Measurements from ENCODE around the gene AFF1. TPM values are rescaled to one million over a fixed set of nuclear protein-coding genes. Genes with fewer than 3 reads are reported as not detected.
"Not testable (repeated sequence)": the region's sequence is repeated elsewhere in the genome, so short reads cannot be mapped to it uniquely, and the experiment has no call there.

AFF1 gene
- total and polyA plus RNA-seq, 5 experiments from 2014 or later: 9.0 to 55.8 (median 13.7) TPM

DNA sequence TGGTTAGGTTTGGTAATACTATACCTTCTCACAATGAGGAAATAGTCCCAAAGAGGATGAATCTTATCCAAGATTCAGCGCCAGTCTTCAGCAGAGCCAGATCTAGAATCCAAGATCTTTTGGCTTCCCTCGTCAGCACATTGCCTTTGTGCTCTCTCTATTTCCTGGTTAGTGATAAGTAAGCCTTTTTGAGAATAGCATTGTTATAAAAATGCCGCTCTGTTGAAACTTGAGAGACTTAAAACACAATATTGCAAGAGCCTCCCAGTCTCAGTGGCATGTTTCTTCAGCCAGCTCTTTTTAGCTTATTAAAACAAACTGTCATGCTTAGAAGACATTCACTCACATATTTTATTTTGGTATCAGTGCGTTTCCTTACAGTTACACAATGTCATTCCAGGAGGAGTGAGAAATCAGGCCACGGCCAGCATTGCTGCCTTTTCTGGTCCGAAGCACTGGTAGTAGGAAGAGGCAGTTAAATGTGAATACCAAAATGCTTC lies 144.2 kb downstream of the AFF1 start:
- H3K27ac Mint-ChIP-seq: no peak overlapping the region
- DNase-seq (no peak), ATAC-seq (no peak)
- H3K36me3 Mint-ChIP-seq: peaks cover 0 to 7% (median 4%) of the 10 kb centered on the region in 3 donors
- no peaks in the 10 kb centered on the region for H3K27me3 Mint-ChIP-seq
- POLR2A ChIA-PET: interaction anchor here (1.9 kb wide), 1 partner anchor 143 kb away, joined by 4 read pairs; no protein-coding TSS in a partner anchor
- H3K9me3 Mint-ChIP-seq: no peaks in the 10 kb centered on the region
- no peak overlapping the region for H3K4me3 Mint-ChIP-seq
- H3K4me1 Mint-ChIP-seq: peaks cover 9 to 59% (median 40%) of the 10 kb centered on the region in 4 donors

DNA sequence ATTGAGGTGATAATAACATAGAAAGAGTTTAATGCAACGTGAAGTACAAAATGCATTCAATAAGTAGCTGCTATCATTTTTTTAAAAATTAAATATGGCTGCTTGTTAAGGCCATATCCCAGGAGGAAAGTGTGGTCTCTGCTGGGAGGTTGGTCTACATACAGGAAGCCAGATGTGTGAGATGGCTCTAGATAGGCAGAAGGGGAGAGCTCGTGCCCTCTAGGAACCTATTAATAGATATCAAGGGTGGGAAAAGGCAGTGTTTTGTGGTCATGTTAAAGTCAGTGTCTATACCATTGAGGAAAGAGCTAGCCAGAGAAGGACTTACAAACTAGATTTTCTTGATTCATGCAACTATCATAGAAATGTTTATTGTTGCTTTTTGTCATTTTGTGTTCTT lies 145.2 kb downstream of the AFF1 start:
- Mint-ChIP-seq H3K4me1 (peaks cover 9 to 51% (median 41%) of the 10 kb centered on the region in 4 donors), H3K4me3 (no peak overlapping the region), H3K27ac (peak overlapping the region in 2 of 10 donors; percentile 3 to 35), H3K27me3 (no peaks in the 10 kb centered on the region), H3K9me3 (no peaks in the 10 kb centered on the region), H3K36me3 (peaks cover 0 to 14% (median 7%) of the 10 kb centered on the region in 3 donors)
- ATAC-seq (no peak), DNase-seq (no peak)
- POLR2A ChIA-PET: interaction anchor here (1.9 kb wide), 1 partner anchor 144 kb away, joined by 4 read pairs; no protein-coding TSS in a partner anchor

DNA sequence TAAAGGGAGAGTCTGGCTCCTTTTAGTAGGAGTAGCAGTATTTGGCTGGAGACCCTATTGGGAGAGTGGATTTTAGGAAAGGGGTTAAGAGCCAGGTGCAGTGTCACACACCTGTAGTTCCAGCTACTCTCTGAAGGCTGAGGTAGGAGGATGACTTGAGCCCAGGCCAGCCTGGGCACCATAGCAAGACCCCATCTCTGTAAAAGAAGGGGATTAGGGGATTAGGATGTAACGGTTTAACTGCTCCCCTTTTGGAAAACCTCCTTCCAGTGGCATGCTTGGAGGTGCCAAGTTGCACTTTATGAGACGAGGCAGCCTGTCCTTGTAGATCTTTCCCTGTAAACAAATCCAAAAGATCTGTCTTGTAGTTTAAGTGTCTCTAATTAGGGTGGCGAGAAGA lies 145.7 kb downstream of the AFF1 start:
- peaks cover 0 to 14% (median 7%) of the 10 kb centered on the region in 3 donors for H3K36me3 Mint-ChIP-seq
- ATAC-seq (no peak), DNase-seq (no peak)
- H3K9me3 Mint-ChIP-seq: no peaks in the 10 kb centered on the region
- H3K4me1 Mint-ChIP-seq: peaks cover 9 to 49% (median 38%) of the 10 kb centered on the region in 4 donors
- POLR2A ChIA-PET: interaction anchor here (0.6 kb wide), 1 partner anchor 8 kb away, joined by 4 read pairs; no protein-coding TSS in a partner anchor
- H3K4me3 Mint-ChIP-seq: no peak overlapping the region
- no peaks in the 10 kb centered on the region for H3K27me3 Mint-ChIP-seq
- H3K27ac Mint-ChIP-seq: peak overlapping the region in 1 of 10 donors; percentile 41

DNA sequence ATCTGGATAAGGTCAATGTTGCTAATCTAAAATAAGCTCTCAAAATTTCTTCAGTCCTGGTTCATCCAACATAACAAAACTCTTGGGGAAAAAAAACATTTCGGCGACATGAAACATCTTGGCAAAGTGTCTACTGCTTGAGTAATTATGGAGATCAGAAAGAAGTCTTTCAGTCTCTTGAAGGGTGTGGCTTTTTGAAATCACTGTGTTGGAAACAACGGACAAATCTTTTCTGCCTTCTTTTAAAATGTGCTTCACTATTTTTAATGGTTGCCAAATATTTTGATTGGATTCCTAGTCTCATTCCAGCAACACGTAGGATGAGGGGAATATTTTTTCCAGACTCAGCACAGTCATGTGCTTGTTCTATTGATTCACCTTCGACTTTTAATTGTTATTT lies 147.0 kb downstream of the AFF1 start:
- no peaks in the 10 kb centered on the region for H3K27me3 Mint-ChIP-seq
- ATAC-seq (no peak), DNase-seq (no peak)
- POLR2A ChIA-PET: no interaction called here
- H3K27ac Mint-ChIP-seq: no peak overlapping the region
- H3K4me1 Mint-ChIP-seq: peaks cover 9 to 47% (median 36%) of the 10 kb centered on the region in 4 donors
- H3K9me3 Mint-ChIP-seq: no peaks in the 10 kb centered on the region
- H3K36me3 Mint-ChIP-seq: peaks cover 0 to 25% (median 7%) of the 10 kb centered on the region in 3 donors
- no peak overlapping the region for H3K4me3 Mint-ChIP-seq

DNA sequence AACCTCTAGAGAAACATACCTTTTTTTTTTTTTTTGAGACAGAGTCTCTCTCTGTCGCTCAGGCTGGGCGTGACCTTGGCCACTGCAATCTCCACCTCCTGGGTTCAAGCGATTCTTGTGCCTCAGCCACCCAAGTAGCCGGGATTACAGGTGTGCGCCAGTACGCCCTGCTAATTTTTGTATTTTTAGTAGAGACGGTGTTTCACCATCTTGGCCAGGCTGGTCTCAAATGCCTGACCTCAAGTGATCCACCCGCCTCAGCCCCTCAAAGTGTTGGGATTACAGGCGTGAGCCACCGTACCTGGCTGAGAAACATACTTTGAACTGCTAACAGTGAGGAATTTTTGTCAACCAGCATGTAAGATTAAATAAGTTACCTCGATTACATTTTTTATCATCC lies 150.9 kb downstream of the AFF1 start:
- H3K4me3 Mint-ChIP-seq, H3K27ac Mint-ChIP-seq, DNase-seq, POLR2A ChIA-PET, H3K9me3 Mint-ChIP-seq, H3K27me3 Mint-ChIP-seq, ATAC-seq: not testable (repeated sequence)
- Mint-ChIP-seq H3K4me1 (peaks cover 6 to 26% (median 16%) of the 10 kb centered on the region in 4 donors), H3K36me3 (peaks cover 0 to 37% (median 9%) of the 10 kb centered on the region in 3 donors)

DNA sequence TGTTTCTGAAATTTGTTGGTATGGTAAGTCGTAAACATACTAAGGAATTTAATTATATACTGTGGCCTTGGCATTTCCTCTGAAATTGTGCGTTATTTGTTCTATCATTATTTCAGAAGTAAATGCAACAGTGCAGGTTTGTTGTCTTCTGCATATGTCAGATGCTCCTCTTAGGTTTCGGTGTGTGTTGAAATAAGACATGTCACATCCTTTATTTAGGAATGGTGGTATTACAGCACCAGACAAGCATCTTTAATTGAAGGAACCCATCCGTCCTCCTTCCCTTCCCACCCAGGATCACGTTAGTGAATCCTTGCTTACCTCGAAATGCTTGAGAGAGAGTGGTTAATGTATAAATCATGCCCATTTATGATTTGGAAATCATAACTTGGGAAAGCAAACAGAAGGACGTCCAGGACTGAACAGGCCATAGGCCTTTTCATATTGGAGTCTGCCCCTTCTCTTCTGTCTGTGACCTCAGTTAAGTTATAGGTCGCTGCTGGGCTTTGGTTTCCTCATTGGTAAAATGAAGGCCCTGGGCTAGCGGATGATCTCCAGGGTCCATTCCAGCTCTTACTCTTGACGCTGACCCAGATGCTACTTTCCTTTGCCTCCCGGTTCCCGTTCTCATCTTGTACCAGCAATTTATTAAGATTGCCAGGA lies 151.5 kb downstream of the AFF1 start:
- Mint-ChIP-seq H3K4me3 (no peak overlapping the region), H3K4me1 (peaks cover 5 to 25% (median 12%) of the 10 kb centered on the region in 4 donors), H3K27me3 (no peaks in the 10 kb centered on the region), H3K9me3 (no peaks in the 10 kb centered on the region), H3K27ac (peak overlapping the region in 1 of 10 donors; percentile 49), H3K36me3 (peaks cover 0 to 38% (median 8%) of the 10 kb centered on the region in 3 donors)
- no peak for ATAC-seq
- POLR2A ChIA-PET: no interaction called here
- no peak for DNase-seq

DNA sequence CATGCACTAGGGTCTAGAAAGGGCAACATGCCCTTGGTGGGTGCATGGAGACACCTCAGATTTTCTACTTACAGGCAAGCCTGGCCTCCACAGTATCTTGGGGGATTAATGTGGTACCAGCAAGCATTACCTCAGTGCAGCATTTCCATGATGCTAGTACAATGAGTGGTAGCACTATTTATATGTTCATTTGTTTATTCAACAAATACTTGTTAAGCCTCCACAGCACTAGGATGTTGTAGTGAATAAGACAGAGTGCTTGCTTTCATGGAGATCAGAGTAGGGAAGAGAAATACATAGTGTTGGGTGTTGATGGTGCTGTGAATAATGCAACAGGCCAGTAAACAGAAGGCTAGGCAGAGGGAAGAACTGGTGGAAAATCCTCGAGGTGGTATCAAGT lies 152.2 kb downstream of the AFF1 start:
- Mint-ChIP-seq H3K9me3 (no peaks in the 10 kb centered on the region), H3K4me1 (peaks cover 5 to 18% (median 9%) of the 10 kb centered on the region in 4 donors), H3K36me3 (peaks cover 0 to 37% (median 5%) of the 10 kb centered on the region in 3 donors), H3K4me3 (no peak overlapping the region), H3K27me3 (no peaks in the 10 kb centered on the region), H3K27ac (peak overlapping the region in 6 of 10 donors; percentile 1 to 70 (median 48))
- POLR2A ChIA-PET: no interaction called here
- DNase-seq (no peak), ATAC-seq (no peak)

DNA sequence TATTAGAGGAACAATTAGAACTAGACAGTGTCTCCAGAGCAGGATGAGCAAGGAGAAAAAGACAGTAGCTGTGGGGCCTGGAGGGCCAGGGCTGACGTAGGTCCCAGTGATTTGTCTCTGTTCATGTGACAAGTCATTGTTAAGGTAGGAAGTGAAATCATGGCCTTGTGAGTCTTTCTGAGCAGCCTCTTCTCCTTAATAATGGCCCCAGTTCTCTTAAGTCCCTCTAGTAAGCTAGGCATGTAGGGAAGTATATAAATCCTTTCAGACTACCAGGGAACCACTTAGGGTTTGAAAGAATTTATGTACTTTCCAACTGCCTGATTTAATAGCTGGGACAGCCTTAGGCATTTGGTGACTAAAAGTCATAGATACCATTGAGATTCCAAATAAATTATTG lies 152.6 kb downstream of the AFF1 start:
- Mint-ChIP-seq H3K4me3 (no peak overlapping the region), H3K27ac (peak overlapping the region in 6 of 10 donors; percentile 5 to 70 (median 48)), H3K27me3 (no peaks in the 10 kb centered on the region), H3K4me1 (peaks cover 5 to 18% (median 9%) of the 10 kb centered on the region in 4 donors), H3K9me3 (no peaks in the 10 kb centered on the region), H3K36me3 (peaks cover 0 to 38% (median 5%) of the 10 kb centered on the region in 3 donors)
- POLR2A ChIA-PET: no interaction called here
- ATAC-seq: no peak
- DNase-seq: no peak

DNA sequence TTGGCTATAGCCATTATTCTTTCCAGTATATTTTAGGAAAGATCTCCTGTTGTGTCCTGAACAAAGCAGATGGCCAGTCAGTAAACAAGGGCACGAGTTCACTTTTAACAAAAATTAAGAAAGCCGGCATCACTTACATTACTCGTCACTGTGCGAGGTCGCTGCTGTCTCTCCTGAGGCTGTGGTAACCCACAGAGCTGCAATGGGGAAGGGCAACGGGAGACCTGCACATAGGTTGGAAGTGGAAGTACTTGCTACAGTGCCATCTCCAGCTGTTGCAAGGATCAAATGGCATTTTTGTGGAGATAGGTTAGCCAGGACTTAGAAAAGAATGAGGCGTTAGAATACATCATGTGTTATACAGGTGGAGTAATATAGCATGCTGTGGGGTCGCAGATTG lies 153.4 kb downstream of the AFF1 start:
- Mint-ChIP-seq H3K9me3 (no peaks in the 10 kb centered on the region), H3K27ac (peak overlapping the region in 4 of 10 donors; percentile 6 to 32 (median 12))
- POLR2A ChIA-PET: no interaction called here

DNA sequence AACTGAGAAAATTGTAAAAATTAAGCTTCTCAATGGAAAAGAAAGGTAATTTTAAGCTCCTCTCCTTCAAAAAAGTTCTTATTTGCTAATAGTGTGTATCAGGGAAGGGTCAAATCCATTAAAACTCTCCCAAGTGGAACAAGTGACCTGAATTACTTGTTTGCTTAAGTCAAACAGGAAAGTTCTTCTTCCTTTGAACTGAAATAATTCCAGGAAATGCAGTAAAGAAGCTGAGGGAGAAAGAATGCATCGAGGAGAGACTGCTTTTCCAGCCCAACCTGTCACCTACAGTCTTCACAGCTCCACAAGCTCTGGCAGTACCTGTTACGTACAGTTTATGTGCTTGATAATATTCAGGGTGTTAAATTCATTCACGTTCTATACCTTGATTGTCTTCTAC lies 154.6 kb downstream of the AFF1 start:
- Mint-ChIP-seq H3K4me1 (peaks cover 13 to 26% (median 16%) of the 10 kb centered on the region in 4 donors), H3K27me3 (no peaks in the 10 kb centered on the region), H3K9me3 (no peaks in the 10 kb centered on the region), H3K36me3 (peaks cover 0 to 42% (median 5%) of the 10 kb centered on the region in 3 donors), H3K27ac (peak overlapping the region in 2 of 10 donors; percentile 48 to 85), H3K4me3 (no peak overlapping the region)
- POLR2A ChIA-PET: no interaction called here
- no peak for DNase-seq
- no peak for ATAC-seq

More for the DNA sequence above, 153.4 kb downstream of the AFF1 start:
- ATAC-seq (no peak), DNase-seq (no peak)
- Mint-ChIP-seq H3K27me3 (no peaks in the 10 kb centered on the region), H3K36me3 (peaks cover 0 to 38% (median 5%) of the 10 kb centered on the region in 3 donors), H3K4me3 (no peak overlapping the region), H3K4me1 (peaks cover 5 to 23% (median 11%) of the 10 kb centered on the region in 4 donors)

DNA sequence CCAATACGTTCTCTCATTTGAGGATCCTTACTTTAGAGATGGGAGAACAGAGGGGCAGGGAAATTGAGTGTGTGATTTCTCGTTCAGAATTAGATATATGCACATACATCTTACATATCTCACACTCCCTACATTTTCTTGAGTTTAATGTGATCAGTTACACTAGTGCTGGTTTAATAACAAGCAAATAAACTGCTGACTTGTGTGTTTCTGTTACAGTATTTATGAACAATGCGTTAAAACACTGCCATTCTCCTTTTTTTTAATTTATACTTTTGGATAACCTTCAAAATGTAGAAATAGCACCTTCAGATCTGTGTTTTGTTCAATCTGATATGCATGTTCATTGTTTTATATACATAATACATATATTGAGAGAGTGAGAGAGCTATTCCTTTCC lies 155.5 kb downstream of the AFF1 start:
- peaks cover 0 to 45% (median 2%) of the 10 kb centered on the region in 3 donors for H3K36me3 Mint-ChIP-seq
- POLR2A ChIA-PET: no interaction called here
- no peaks in the 10 kb centered on the region for H3K27me3 Mint-ChIP-seq
- DNase-seq: no peak
- peak overlapping the region in 2 of 10 donors; percentile 39 to 85 for H3K27ac Mint-ChIP-seq
- peaks cover 10 to 29% (median 14%) of the 10 kb centered on the region in 4 donors for H3K4me1 Mint-ChIP-seq
- no peaks in the 10 kb centered on the region for H3K9me3 Mint-ChIP-seq
- no peak overlapping the region for H3K4me3 Mint-ChIP-seq
- no peak for ATAC-seq

DNA sequence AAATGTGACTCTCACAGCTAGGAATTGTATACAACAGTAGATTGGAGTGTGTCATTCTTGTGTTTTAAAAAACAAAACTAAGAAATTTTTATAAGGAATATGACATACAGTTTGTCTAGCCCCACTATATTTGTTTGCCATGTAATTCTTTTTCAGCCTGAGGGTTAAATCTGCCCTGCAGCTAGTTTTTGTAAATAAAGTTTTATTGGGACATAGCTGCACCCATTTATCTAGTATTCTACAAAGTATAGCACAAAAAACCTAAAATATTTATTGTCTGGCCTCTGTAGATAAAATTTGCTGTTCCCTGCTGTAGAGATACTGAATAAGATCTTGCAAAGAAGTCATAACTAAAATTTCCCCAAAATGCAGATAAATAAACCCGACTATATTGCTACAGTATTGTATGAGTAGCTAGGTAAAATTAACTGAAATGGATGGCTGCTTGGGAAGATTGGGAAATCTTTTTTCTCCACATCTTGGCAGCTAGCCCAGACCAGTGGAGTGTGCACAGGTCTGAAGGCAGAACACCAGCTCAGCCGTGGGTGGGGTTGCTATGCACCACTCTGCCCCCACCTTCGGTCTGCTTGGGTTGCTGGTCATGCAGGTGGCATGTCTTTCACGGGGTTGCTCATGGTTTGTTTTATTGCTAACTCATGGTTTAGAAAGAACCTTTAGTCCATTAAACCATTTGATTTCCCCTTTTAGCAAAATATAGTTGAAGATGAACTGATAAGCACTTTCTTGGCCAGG lies 157.8 kb downstream of the AFF1 start:
- Mint-ChIP-seq H3K9me3 (no peaks in the 10 kb centered on the region), H3K4me3 (no peak overlapping the region), H3K27ac (peak overlapping the region in 8 of 10 donors; percentile 31 to 87 (median 64)), H3K4me1 (peaks cover 8 to 25% (median 15%) of the 10 kb centered on the region in 4 donors), H3K27me3 (no peaks in the 10 kb centered on the region), H3K36me3 (peaks cover 0 to 41% (median 5%) of the 10 kb centered on the region in 3 donors)
- ATAC-seq: no peak
- POLR2A ChIA-PET: interaction anchor here (1.8 to 2.1 kb wide), 4 partner anchors 11 to 170 kb away, joined by 5 to 12 read pairs (median 9); partner anchors contain the start of gene AFF1
- no peak for DNase-seq

Data from naive thymus-derived CD8-positive, alpha-beta T cell (primary cell).